Activated naive CD4-positive, alpha-beta T cell treated with anti-CD3 and anti-CD28 coated beads, Interleukin-2, amount 10 ng/mL, durations not matched to agents 7 days and 5 days (primary cell): ENCODE results near the gene NDUFAF4.
"Not testable (repeated sequence)": the region's sequence is repeated elsewhere in the genome, so short reads cannot be mapped to it uniquely, and the experiment has no call there.

Source experiments
- CTCF ChIA-PET: fragments of 350-600 bp; sonication (Branson Sonifier 250); formaldehyde crosslinking; loops from one replicate; lab custom pipeline; 2021; ENCODE audit warnings: antibody characterized with exemption; lab: Charles Lee
- DNase-seq: peaks from one replicate; pipeline ENCODE4 v3.0.0-alpha.2; 2020
- H3K27ac Mint-ChIP-seq: one replicate; pipeline ENCODE4 v1.8.0; 2021; ENCODE audit warnings: mild to moderate bottlenecking, moderate library complexity, mixed read lengths
- H3K27me3 Mint-ChIP-seq: one replicate; pipeline ENCODE4 v1.8.0; 2021; ENCODE audit warnings: mild to moderate bottlenecking, mixed read lengths
- H3K36me3 Mint-ChIP-seq: one replicate; pipeline ENCODE4 v1.8.0; 2021; ENCODE audit warnings: mixed read lengths
- H3K4me1 Mint-ChIP-seq: one replicate; pipeline ENCODE4 v1.8.0; 2021; ENCODE audit warnings: mixed read lengths
- H3K4me3 Mint-ChIP-seq: one replicate; pipeline ENCODE4 v1.8.0; 2021; ENCODE audit warnings: mild to moderate bottlenecking, moderate library complexity, mixed read lengths
- H3K9me3 Mint-ChIP-seq: one replicate; pipeline ENCODE4 v1.8.0; 2021; ENCODE audit warnings: mixed read lengths

The NDUFAF4 gene

GRCh38 chr6:96885187-96885631 lies 12.5 kb downstream of the NDUFAF4 start:
- not testable (repeated sequence) for H3K36me3 Mint-ChIP-seq
- peak overlapping the region; percentile 7 for H3K27ac Mint-ChIP-seq

GRCh38 chr6:96878143-96878542 lies 19.5 kb downstream of the NDUFAF4 start:
- Mint-ChIP-seq H3K4me3 (no peak overlapping the region), H3K27ac (no peak overlapping the region), H3K4me1 (peaks cover 2% of the 10 kb centered on the region), H3K9me3 (no peaks in the 10 kb centered on the region), H3K36me3 (no peaks in the 10 kb centered on the region), H3K27me3 (peaks cover 4% of the 10 kb centered on the region)
- CTCF ChIA-PET = interaction anchor here (1.5 kb wide), 1 partner anchor 182 kb away, joined by 3 read pairs; no protein-coding TSS in a partner anchor
- no peak for DNase-seq

More at GRCh38 chr6:96885187-96885631, 12.5 kb downstream of the NDUFAF4 start:
- not testable (repeated sequence) for H3K9me3 Mint-ChIP-seq, H3K4me3 Mint-ChIP-seq, H3K27me3 Mint-ChIP-seq
- CTCF ChIA-PET = interaction anchor here (1.0 to 1.4 kb wide), 3 partner anchors 8 to 254 kb away, joined by 3 to 4 read pairs (median 3); no protein-coding TSS in a partner anchor
- H3K4me1 Mint-ChIP-seq = peaks cover 16% of the 10 kb centered on the region
- peak; percentile 33 for DNase-seq

GRCh38 chr6:96876886-96877545 lies 20.7 kb downstream of the NDUFAF4 start:
- no peaks in the 10 kb centered on the region for H3K36me3 Mint-ChIP-seq
- CTCF ChIA-PET = interaction anchor here (1.2 kb wide), 1 partner anchor 9 kb away, joined by 3 read pairs; no protein-coding TSS in a partner anchor
- peaks cover 4% of the 10 kb centered on the region for H3K27me3 Mint-ChIP-seq

GRCh38 chr6:96872976-96873375 lies 24.7 kb downstream of the NDUFAF4 start:
- peaks cover 4% of the 10 kb centered on the region for H3K27me3 Mint-ChIP-seq
- CTCF ChIA-PET = no interaction called here
- no peak for DNase-seq
- H3K36me3 Mint-ChIP-seq = no peaks in the 10 kb centered on the region
- no peak overlapping the region for H3K27ac Mint-ChIP-seq
- peaks cover 2% of the 10 kb centered on the region for H3K4me1 Mint-ChIP-seq
- H3K4me3 Mint-ChIP-seq = no peak overlapping the region
- no peaks in the 10 kb centered on the region for H3K9me3 Mint-ChIP-seq

More at GRCh38 chr6:96876886-96877545, 20.7 kb downstream of the NDUFAF4 start:
- Mint-ChIP-seq H3K9me3 (no peaks in the 10 kb centered on the region), H3K27ac (no peak overlapping the region), H3K4me3 (no peak overlapping the region), H3K4me1 (peaks cover 2% of the 10 kb centered on the region)
- DNase-seq = no peak

GRCh38 chr6:96865055-96865405 lies 32.7 kb downstream of the NDUFAF4 start:
- CTCF ChIA-PET = no interaction called here
- H3K27me3 Mint-ChIP-seq = peaks cover 22% of the 10 kb centered on the region

GRCh38 chr6:96864216-96865054 lies 33.3 kb downstream of the NDUFAF4 start:
- Mint-ChIP-seq H3K27ac (no peak overlapping the region), H3K36me3 (no peaks in the 10 kb centered on the region), H3K9me3 (no peaks in the 10 kb centered on the region), H3K27me3 (peaks cover 21% of the 10 kb centered on the region), H3K4me3 (no peak overlapping the region), H3K4me1 (no peaks in the 10 kb centered on the region)
- no peak for DNase-seq
- CTCF ChIA-PET = no interaction called here

More at GRCh38 chr6:96865055-96865405, 32.7 kb downstream of the NDUFAF4 start:
- H3K36me3 Mint-ChIP-seq = no peaks in the 10 kb centered on the region
- no peak overlapping the region for H3K27ac Mint-ChIP-seq
- H3K9me3 Mint-ChIP-seq = no peaks in the 10 kb centered on the region
- H3K4me3 Mint-ChIP-seq = no peak overlapping the region
- H3K4me1 Mint-ChIP-seq = no peaks in the 10 kb centered on the region
- no peak for DNase-seq

- Mint-ChIP-seq H3K27me3 (peaks cover 24% of the 10 kb centered on the region), H3K9me3 (no peaks in the 10 kb centered on the region)
Measured at GRCh38 chr6:96862560-96862959, 35.1 kb downstream of the NDUFAF4 start.

GRCh38 chr6:96861588-96861987 lies 36.1 kb downstream of the NDUFAF4 start:
- H3K9me3 Mint-ChIP-seq = no peaks in the 10 kb centered on the region
- CTCF ChIA-PET = no interaction called here
- no peak for DNase-seq
- H3K4me1 Mint-ChIP-seq = no peaks in the 10 kb centered on the region
- no peak overlapping the region for H3K27ac Mint-ChIP-seq
- H3K36me3 Mint-ChIP-seq = no peaks in the 10 kb centered on the region
- H3K4me3 Mint-ChIP-seq = no peak overlapping the region
- peaks cover 22% of the 10 kb centered on the region for H3K27me3 Mint-ChIP-seq

More at GRCh38 chr6:96862560-96862959, 35.1 kb downstream of the NDUFAF4 start:
- H3K27ac Mint-ChIP-seq = no peak overlapping the region
- CTCF ChIA-PET = no interaction called here
- H3K36me3 Mint-ChIP-seq = no peaks in the 10 kb centered on the region
- H3K4me3 Mint-ChIP-seq = no peak overlapping the region
- no peak for DNase-seq
- no peaks in the 10 kb centered on the region for H3K4me1 Mint-ChIP-seq

- Mint-ChIP-seq H3K27ac (no peak overlapping the region), H3K4me1 (no peaks in the 10 kb centered on the region), H3K9me3 (no peaks in the 10 kb centered on the region), H3K36me3 (no peaks in the 10 kb centered on the region), H3K4me3 (no peak overlapping the region), H3K27me3 (peaks cover 13% of the 10 kb centered on the region)
- no peak for DNase-seq
- CTCF ChIA-PET = no interaction called here
Measured at GRCh38 chr6:96856856-96857255, 40.8 kb downstream of the NDUFAF4 start.

GRCh38 chr6:96853083-96853482 lies 44.6 kb downstream of the NDUFAF4 start:
- no peaks in the 10 kb centered on the region for H3K4me1 Mint-ChIP-seq
- H3K9me3 Mint-ChIP-seq = no peaks in the 10 kb centered on the region
- DNase-seq = no peak
- no peak overlapping the region for H3K4me3 Mint-ChIP-seq
- no peak overlapping the region for H3K27ac Mint-ChIP-seq
- no peaks in the 10 kb centered on the region for H3K36me3 Mint-ChIP-seq
- CTCF ChIA-PET = no interaction called here
- H3K27me3 Mint-ChIP-seq = no peaks in the 10 kb centered on the region

- Mint-ChIP-seq H3K27ac (no peak overlapping the region), H3K36me3 (no peaks in the 10 kb centered on the region), H3K4me1 (no peaks in the 10 kb centered on the region), H3K9me3 (no peaks in the 10 kb centered on the region), H3K27me3 (peaks cover 1% of the 10 kb centered on the region), H3K4me3 (no peak overlapping the region)
- CTCF ChIA-PET = no interaction called here
- DNase-seq = no peak
Measured at GRCh38 chr6:96852605-96853004, 45.1 kb downstream of the NDUFAF4 start.

GRCh38 chr6:96851858-96852257 lies 45.8 kb downstream of the NDUFAF4 start:
- Mint-ChIP-seq H3K27me3 (peaks cover 9% of the 10 kb centered on the region), H3K36me3 (no peaks in the 10 kb centered on the region), H3K4me3 (no peak overlapping the region), H3K27ac (no peak overlapping the region), H3K4me1 (no peaks in the 10 kb centered on the region), H3K9me3 (no peaks in the 10 kb centered on the region)
- CTCF ChIA-PET = no interaction called here
- no peak for DNase-seq

- CTCF ChIA-PET = no interaction called here
- no peaks in the 10 kb centered on the region for H3K9me3 Mint-ChIP-seq
- no peaks in the 10 kb centered on the region for H3K36me3 Mint-ChIP-seq
- no peaks in the 10 kb centered on the region for H3K4me1 Mint-ChIP-seq
- no peak overlapping the region for H3K27ac Mint-ChIP-seq
- H3K4me3 Mint-ChIP-seq = no peak overlapping the region
- DNase-seq = no peak
- peaks cover 20% of the 10 kb centered on the region for H3K27me3 Mint-ChIP-seq
Measured at GRCh38 chr6:96849615-96850014, 48.1 kb downstream of the NDUFAF4 start.

GRCh38 chr6:96844530-96844929 lies 53.2 kb downstream of the NDUFAF4 start:
- no peak for DNase-seq
- H3K36me3 Mint-ChIP-seq = no peaks in the 10 kb centered on the region
- H3K9me3 Mint-ChIP-seq = no peaks in the 10 kb centered on the region

More at GRCh38 chr6:96844530-96844929, 53.2 kb downstream of the NDUFAF4 start:
- no peak overlapping the region for H3K27ac Mint-ChIP-seq
- H3K4me1 Mint-ChIP-seq = no peaks in the 10 kb centered on the region
- H3K4me3 Mint-ChIP-seq = no peak overlapping the region
- CTCF ChIA-PET = no interaction called here
- H3K27me3 Mint-ChIP-seq = peaks cover 29% of the 10 kb centered on the region
